Activated gamma-delta T cell (primary cell): ENCODE data around the gene KRTAP12-1.

Source experiments
- DNase-seq: peaks from one replicate; lab custom pipeline; 2025; lab: John Stamatoyannopoulos, UW

KRTAP12-1 gene

GRCh38 chr21:44711327-44712202 is 29.6 kb upstream of the KRTAP12-1 start, which contains the start of gene TSPEAR:
Gene TSPEAR, minus strand, starts transcription at chr21:44711572. Its CDS starts 58 bp downstream, at chr21:44711514.
- no peak for DNase-seq

GRCh38 chr21:44710756-44711326 is 28.9 kb upstream of the KRTAP12-1 start:
- DNase-seq = no peak

GRCh38 chr21:44710294-44710665 is 28.3 kb upstream of the KRTAP12-1 start:
- DNase-seq = no peak

GRCh38 chr21:44709426-44710293 is 27.7 kb upstream of the KRTAP12-1 start:
- no peak for DNase-seq

GRCh38 chr21:44708866-44709425 is 27.0 kb upstream of the KRTAP12-1 start:
- no peak for DNase-seq

GRCh38 chr21:44708213-44708865 is 26.4 kb upstream of the KRTAP12-1 start:
- no peak for DNase-seq

GRCh38 chr21:44706706-44707581 is 25.0 kb upstream of the KRTAP12-1 start:
- DNase-seq = no peak

- no peak for DNase-seq
These were observed 24.2 kb upstream of the KRTAP12-1 start for GRCh38 chr21:44706026-44706705.

- no peak for DNase-seq
These were observed 22.7 kb upstream of the KRTAP12-1 start for GRCh38 chr21:44704636-44705001.

- no peak for DNase-seq
These were observed 22.0 kb upstream of the KRTAP12-1 start for GRCh38 chr21:44703731-44704635.

- DNase-seq = no peak
These were observed 21.2 kb upstream of the KRTAP12-1 start for GRCh38 chr21:44702973-44703730.

- DNase-seq = no peak
These were observed 20.4 kb upstream of the KRTAP12-1 start for GRCh38 chr21:44702111-44702972.

- DNase-seq = no peak
These were observed 19.6 kb upstream of the KRTAP12-1 start for GRCh38 chr21:44701541-44701940.

GRCh38 chr21:44701023-44701400 is 19.0 kb upstream of the KRTAP12-1 start:
- DNase-seq = no peak

GRCh38 chr21:44700101-44701022 is 18.4 kb upstream of the KRTAP12-1 start:
- DNase-seq = no peak

GRCh38 chr21:44699502-44700001 is 17.6 kb upstream of the KRTAP12-1 start:
- no peak for DNase-seq
